GM19463 (cell line): ENCODE data around the gene LHFPL5.

ENCODE experiments used
- ATAC-seq: cut with Tn5 transposase; IDR thresholded peaks from one replicate; pipeline ENCODE4 v1.9.1; 2021; ENCODE audit warnings: mild to moderate bottlenecking, moderate library complexity; ENCODE audit not compliant: unreplicated experiment

The LHFPL5 gene

DNA sequence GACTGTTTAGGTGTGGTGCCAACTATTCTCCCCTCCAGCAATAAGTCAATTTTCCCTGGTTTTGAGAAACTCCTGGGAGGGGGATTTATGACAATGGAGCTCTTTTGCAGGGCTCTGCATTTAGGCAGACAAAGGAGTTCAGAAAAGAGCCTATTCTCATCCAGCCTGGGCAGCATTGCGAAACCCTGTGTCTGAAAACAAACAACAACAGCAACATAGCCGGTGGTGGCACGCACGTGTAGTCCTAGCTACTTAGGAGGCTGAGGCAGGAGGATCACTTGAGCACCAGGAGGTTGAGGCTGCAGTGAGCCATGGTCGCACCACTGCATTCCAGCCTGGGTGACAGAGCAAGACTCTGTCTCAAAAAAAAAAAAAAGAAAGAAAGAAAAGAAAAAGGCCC is 14.5 kb upstream of the LHFPL5 start:
- no peak for ATAC-seq

- ATAC-seq = no peak
These were observed 10.4 kb upstream of the LHFPL5 start for GRCh38 chr6:35794536-35795452.

GRCh38 chr6:35795453-35796071 is 9.6 kb upstream of the LHFPL5 start:
- no peak for ATAC-seq

- no peak for ATAC-seq
These were observed 8.9 kb upstream of the LHFPL5 start for GRCh38 chr6:35796236-35796635.

DNA sequence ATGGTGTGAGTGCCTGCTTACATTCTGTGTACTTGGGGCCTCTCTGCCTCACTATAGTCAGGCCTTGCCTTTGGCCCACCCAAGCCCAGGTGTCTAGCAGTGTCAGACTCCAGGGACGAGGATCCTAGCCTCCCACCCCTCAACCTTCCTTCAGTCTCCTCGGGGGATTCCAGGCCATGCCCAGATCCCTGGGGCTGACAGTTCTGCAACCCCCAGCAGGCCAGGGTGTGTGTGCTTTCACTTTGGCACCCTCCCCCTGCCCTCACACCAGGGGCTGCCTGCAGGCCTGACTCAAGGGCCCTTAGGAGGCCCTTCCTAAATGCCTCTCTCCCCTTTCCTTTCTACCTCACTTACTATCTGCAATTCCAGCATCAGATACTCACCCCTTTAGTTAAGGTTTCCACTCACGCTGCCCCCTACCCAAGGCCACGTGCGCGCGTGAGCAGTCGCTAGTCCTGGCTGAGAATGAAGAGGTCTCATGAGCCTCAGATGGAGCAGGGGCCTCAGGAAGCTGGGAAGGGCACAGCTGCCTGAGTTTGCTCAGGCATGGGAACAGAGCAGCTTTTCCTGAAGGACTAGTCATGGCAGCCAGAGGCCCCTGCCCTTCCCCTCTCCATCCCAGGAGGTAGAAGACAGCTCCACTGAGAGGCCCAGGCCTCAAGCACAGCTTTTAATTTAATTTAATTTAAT is 7.2 kb upstream of the LHFPL5 start:
- ATAC-seq = no peak

GRCh38 chr6:35798706-35799105 is 6.4 kb upstream of the LHFPL5 start:
- no peak for ATAC-seq

DNA sequence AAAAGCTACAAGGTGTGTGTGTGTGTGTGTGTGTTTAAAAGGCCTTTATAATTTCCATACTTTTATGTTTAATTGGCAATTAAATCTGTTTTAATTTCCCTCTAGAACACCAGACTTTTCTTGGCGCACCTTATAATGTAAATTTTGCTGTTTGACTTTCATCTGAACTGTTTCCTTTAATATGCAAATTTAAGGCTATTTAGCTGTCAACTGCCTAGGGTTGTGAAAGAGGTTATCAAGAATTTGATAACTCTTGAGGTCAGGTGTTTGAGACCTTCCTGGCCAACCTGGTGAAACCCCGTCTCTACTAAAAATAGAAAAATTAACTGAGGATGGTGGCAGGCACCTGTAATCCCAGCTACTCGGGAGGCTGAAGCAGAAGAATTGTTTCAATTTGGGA is 4.0 kb upstream of the LHFPL5 start:
- ATAC-seq = no peak

- no peak for ATAC-seq
These were observed 3.5 kb downstream of the LHFPL5 start for GRCh38 chr6:35808688-35809087.

GRCh38 chr6:35809809-35810208 is 4.7 kb downstream of the LHFPL5 start:
- no peak for ATAC-seq

DNA sequence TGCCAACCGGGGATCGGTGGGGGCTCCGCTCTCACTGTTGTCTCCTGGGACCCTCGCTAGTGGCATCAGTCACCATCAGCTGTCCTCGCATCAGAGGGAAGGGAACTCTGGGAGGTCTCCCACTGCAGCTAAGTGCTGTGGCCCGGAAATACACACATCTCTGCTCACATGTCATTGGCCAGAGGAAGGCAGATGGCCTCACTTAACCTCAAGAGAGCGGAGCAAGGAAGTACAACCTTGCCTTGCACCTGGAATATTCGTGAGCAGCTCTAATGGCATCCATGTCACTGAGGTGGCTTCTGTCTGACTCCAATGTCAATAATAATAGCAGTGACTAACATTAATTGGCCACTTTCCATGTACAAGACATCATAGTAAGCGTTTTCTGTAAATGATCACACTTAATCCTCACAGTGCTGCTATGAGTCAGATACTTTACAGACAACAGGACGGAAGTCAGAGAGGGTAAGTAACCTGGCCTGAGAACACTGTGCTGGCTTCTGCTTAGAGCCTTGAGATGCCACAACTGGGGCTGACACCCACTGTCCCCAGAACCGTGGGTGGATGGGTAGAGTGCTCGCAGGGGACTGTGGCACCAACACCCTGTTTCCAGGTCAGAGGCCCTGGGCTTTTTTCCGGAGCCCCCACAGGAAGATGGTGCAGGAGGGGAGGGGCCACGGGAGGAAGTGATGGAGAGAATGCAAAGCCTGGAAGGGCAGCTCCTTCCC is 6.0 kb downstream of the LHFPL5 start:
- no peak for ATAC-seq

GRCh38 chr6:35811699-35811995 is 6.5 kb downstream of the LHFPL5 start:
- ATAC-seq = no peak

DNA sequence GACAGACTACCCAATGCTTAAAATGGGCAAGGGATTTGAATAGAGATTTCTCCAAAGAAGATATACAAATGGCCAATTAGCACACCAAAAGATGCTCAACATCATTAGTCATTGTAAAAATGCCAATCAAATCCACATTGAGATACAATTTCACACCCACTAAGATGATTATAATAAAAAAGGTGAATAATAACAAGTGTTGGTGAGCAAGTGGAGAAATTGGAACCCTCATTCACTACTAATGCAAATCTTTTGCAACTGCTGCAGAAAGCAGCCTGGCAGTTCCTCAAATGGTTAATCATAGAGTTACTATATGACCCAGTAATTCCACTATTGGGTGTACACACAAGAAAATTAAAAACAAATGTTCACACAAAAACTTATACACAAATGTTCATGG is 12.4 kb downstream of the LHFPL5 start:
- ATAC-seq = no peak

- no peak for ATAC-seq
These were observed 18.4 kb downstream of the LHFPL5 start for GRCh38 chr6:35823601-35824000.

- ATAC-seq = no peak
These were observed 19.5 kb downstream of the LHFPL5 start for GRCh38 chr6:35824552-35825192.

- ATAC-seq = no peak
These were observed 24.2 kb downstream of the LHFPL5 start for GRCh38 chr6:35829306-35829705.

- no peak for ATAC-seq
These were observed 26.3 kb downstream of the LHFPL5 start for GRCh38 chr6:35831257-35832007.

DNA sequence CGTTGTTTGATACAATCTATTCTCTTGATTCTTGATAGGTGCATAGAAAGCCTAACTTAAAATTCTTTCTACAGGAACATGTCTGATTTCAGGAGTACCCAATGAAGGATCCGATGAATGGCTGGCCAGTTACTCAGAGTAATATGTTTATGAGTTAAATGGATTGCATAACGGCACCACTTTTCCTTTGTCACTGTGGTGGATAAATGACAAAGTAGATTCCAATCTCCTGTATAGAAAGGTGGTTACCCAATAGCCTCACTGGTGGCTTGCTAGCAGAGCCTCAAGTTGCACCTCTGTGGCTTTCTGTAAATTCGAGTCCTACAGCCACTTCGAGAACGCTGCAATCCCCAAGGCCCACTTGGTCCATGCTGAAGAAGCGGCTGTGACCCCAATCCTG is 28.4 kb downstream of the LHFPL5 start:
- no peak for ATAC-seq

GRCh38 chr6:35839019-35839418 is 33.9 kb downstream of the LHFPL5 start:
- ATAC-seq = no peak

GRCh38 chr6:35842381-35842780 is 37.2 kb downstream of the LHFPL5 start:
- ATAC-seq = no peak

DNA sequence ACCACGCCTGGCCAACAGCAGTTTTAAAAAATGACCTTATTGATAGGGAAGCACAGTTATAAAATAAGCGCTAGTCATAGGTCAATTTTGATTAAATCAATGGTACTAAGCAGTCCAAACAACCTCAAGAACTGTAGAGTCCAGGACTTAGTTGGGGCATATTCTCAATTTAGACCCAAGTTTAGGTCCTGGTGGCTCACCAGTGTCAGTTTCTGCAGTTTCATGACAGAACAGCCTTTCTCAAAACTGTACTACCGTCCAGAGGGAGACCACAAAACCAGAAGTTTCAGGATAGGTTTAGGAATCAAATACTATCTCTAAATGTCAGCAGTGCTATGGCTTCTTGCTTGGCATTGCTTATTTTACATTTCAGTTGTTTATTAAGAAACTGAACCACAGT is 39.1 kb downstream of the LHFPL5 start:
- ATAC-seq = no peak
